Effector memory CD8-positive, alpha-beta T cell (primary cell): Measurements from ENCODE around the gene LRCH3.
"Not testable (repeated sequence)": the region's sequence is repeated elsewhere in the genome, so short reads cannot be mapped to it uniquely, and the experiment has no call there.

Experiments
- ATAC-seq: fragments of 150-1000 bp; cut with Tn5 transposase; replicated peaks from 2 replicates; pipeline ENCODE4 v1.10.0; 2021; ENCODE audit warnings: mild to moderate bottlenecking, moderate library complexity
- DNase-seq, 3 experiments: peaks; one replicate each; pipeline ENCODE4 v3.0.0; 2021
- H3K27ac Mint-ChIP-seq, 2 donors: one replicate each; pipeline ENCODE4 v1.8.0; 2022; ENCODE audit warnings: mild to moderate bottlenecking in 2 of 2, mixed read lengths in 2 of 2, moderate library complexity in 2 of 2
- H3K27me3 Mint-ChIP-seq, 2 donors: one replicate each; pipeline ENCODE4 v1.8.0; 2022; ENCODE audit warnings: mixed read lengths in 2 of 2
- H3K36me3 Mint-ChIP-seq: one replicate; pipeline ENCODE4 v1.8.0; 2022; ENCODE audit warnings: mild to moderate bottlenecking, moderate library complexity, mixed read lengths; ENCODE audit not compliant: insufficient read depth
- H3K4me1 Mint-ChIP-seq, 2 donors: one replicate each; pipeline ENCODE4 v1.8.0; 2022; ENCODE audit warnings: low read depth in 2 of 2, mixed read lengths in 2 of 2
- H3K4me3 Mint-ChIP-seq, 2 donors: one replicate each; pipeline ENCODE4 v1.8.0; 2022; ENCODE audit warnings: mild to moderate bottlenecking in 2 of 2, mixed read lengths in 2 of 2, moderate library complexity in 2 of 2
- H3K9me3 Mint-ChIP-seq, 2 donors: one replicate each; pipeline ENCODE4 v1.8.0; 2022; ENCODE audit warnings: mixed read lengths in 2 of 2

The LRCH3 gene

GRCh38 chr3:197908957-197909701 lies 118.1 kb downstream of the LRCH3 start:
- no peak overlapping the region for H3K4me3 Mint-ChIP-seq

DNA sequence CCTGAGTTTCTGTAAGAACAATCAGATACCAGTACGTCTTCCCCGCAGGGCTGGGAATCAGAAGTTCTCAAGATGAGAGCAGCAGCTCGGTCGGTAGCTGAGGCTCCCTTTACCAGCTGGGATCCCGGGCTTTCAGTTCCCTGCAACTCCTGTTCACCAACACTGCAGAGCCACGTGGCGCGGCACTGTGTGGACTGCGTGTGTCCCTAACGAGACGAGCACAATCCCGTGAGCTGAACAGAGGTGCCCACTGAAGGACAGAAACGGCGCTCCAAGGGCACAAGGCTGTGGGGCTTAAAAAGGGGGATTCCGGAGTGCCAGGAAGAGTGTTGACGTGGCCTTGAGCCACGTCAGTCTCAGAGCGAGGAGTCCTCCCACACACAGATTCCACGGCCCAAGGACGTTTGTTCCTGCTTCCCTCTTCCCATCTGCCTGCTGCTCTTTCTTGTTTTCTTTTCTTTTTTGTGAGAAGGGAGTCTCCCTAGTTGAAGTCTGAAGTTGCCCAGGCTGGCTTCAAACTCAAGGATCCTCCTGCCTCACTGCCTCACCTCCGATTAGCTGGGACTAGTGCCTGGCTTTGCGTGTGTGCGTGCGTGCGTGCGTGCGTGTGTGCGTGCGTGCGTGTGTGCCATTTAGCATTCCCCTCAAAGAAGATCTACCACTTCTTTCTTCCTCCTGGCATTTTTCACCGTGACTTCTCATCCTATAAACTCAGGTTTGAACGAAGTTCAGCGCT lies 121.9 kb downstream of the LRCH3 start:
- Mint-ChIP-seq H3K27me3 (peaks cover 0 to 8% of the 10 kb centered on the region in 2 donors), H3K27ac (peak overlapping the region; percentile 70 to 87)
- ATAC-seq = peak; percentile 66

More at GRCh38 chr3:197908957-197909701, 118.1 kb downstream of the LRCH3 start:
- peaks cover 9 to 17% of the 10 kb centered on the region in 2 donors for H3K4me1 Mint-ChIP-seq
- peaks cover 0 to 8% of the 10 kb centered on the region in 2 donors for H3K27me3 Mint-ChIP-seq
- DNase-seq (no peak), ATAC-seq (no peak)
- H3K27ac Mint-ChIP-seq = no peak overlapping the region
- H3K9me3 Mint-ChIP-seq = no peaks in the 10 kb centered on the region
- peaks cover 6% of the 10 kb centered on the region for H3K36me3 Mint-ChIP-seq

DNA sequence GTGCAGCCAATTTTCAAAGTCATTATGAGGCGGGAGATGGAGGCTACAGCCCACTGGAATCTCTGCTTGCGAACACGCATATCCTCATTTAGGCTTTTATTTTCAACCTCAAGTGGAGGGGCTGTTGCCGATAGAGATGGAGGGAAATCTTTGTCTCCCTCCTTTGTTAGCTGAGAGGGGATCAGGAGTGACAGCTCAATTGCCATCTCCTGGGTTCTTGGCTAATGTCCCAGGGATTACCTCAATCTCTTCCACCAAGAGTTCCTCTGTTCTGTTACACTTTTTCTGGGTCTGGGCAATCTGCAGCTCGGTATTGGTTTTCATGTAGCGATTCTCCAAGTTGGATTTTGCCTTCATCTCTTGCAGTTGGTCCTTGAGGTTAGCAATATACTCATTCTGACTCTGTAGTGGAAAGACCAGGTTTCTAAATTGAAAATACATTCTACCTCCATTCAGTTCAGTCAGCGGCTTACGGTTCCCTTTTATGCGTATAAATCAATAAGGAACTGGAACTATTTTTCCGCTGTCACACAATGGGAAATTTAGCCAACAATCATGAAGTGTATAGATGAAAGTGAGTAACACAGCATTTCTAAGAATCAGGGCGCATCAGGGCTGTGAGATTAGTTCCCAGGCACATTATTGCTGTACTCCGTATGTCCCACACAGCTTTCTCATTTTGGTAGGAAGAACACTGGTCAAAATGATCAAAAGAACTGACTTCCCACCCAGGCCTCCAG lies 122.8 kb downstream of the LRCH3 start:
- peaks cover 3 to 9% of the 10 kb centered on the region in 2 donors for H3K4me1 Mint-ChIP-seq
- peaks cover 9% of the 10 kb centered on the region for H3K36me3 Mint-ChIP-seq
- ATAC-seq = no peak
- no peak for DNase-seq
- peak overlapping the region in 1 of 2 donors; percentile 78 for H3K4me3 Mint-ChIP-seq
- peaks cover 0 to 8% of the 10 kb centered on the region in 2 donors for H3K27me3 Mint-ChIP-seq
- peak overlapping the region in 1 of 2 donors; percentile 87 for H3K27ac Mint-ChIP-seq
- H3K9me3 Mint-ChIP-seq = no peaks in the 10 kb centered on the region

More for the DNA sequence above, 121.9 kb downstream of the LRCH3 start:
- peaks cover 9% of the 10 kb centered on the region for H3K36me3 Mint-ChIP-seq
- H3K4me3 Mint-ChIP-seq = peak overlapping the region; percentile 71 to 78
- peaks cover 3 to 9% of the 10 kb centered on the region in 2 donors for H3K4me1 Mint-ChIP-seq
- no peaks in the 10 kb centered on the region for H3K9me3 Mint-ChIP-seq
- peak in 1 of 3 experiments; percentile 7 for DNase-seq

DNA sequence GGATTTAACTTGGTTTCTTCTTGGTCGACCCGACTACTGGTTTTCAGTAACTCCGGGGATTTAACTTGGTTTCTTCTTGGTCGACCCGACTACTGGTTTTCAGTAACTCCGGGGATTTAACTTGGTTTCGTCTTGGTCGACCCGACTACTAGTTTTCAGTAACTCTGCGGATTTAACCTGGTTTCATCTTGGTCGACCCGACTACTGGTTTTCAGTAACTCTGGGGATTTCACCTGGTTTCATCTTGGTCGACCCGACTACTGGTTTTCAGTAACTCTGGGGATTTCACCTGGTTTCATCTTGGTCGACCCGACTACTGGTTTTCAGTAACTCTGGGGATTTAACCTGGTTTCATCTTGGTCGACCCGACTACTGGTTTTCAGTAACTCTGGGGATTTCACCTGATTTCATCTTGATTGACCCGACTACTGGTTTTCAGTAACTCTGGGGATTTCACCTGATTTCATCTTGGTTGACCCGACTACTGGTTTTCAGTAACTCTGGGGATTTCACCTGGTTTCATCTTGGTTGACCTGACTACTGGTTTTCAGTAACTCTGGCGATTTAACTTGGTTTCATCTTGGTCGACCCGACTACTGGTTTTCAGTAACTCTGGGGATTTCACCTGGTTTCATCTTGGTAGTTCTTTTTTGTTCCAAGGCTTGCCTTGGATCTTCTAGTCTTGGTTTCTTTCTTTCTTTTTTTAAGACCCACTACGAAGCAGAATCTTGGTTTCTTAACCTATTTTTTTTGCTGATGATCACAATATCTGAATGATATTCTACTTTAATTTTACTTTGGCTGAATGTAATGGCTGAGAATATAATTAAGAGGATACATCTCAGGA lies 130.6 kb downstream of the LRCH3 start:
- not testable (repeated sequence) for H3K9me3 Mint-ChIP-seq, ATAC-seq, H3K27me3 Mint-ChIP-seq, H3K36me3 Mint-ChIP-seq, H3K4me1 Mint-ChIP-seq, H3K27ac Mint-ChIP-seq, H3K4me3 Mint-ChIP-seq, DNase-seq

DNA sequence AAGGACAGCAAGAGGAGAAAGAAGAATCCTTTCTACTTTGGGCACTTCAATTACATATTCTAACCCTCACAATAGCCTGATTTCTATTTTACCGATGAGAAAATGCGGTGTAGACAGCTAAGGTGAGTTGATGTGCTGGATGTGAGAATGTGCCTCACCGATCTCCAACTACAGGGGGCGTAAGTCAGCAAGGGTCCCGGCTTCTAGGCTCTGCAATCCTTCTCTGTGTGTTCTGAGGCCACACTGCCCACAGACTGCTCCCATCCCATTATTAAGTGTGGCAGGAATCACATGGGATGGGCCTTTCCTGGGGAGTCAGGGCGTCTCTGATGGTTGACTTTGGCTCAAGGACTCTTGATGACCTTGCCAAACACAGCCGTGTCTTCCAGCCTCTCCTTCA lies 135.4 kb downstream of the LRCH3 start:
- no peak for DNase-seq
- Mint-ChIP-seq H3K36me3 (peaks cover 24% of the 10 kb centered on the region), H3K4me1 (peaks cover 0 to 6% of the 10 kb centered on the region in 2 donors), H3K27ac (no peak overlapping the region), H3K27me3 (peaks cover 5 to 8% of the 10 kb centered on the region in 2 donors), H3K4me3 (no peak overlapping the region), H3K9me3 (no peaks in the 10 kb centered on the region)
- no peak for ATAC-seq

DNA sequence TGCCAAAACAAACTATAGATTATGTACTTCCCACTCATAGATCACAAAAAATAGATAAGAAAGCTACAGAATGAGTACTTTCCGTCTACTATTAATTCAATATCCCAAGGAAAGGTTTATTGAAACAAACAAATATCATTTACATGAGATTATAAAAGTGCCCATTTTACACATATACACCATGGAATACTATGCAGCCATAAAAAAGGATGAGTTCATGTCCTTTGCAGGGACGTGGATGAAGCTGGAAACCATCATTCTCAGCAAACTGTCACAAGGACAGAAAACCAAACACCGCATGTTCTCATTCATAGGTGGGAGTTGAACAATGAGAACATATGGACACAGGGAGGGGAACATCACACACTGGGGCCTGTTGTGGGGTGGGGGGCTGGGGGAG lies 136.5 kb downstream of the LRCH3 start:
- ATAC-seq, H3K4me1 Mint-ChIP-seq, H3K27ac Mint-ChIP-seq, H3K9me3 Mint-ChIP-seq, DNase-seq, H3K4me3 Mint-ChIP-seq, H3K27me3 Mint-ChIP-seq: not testable (repeated sequence)
- peaks cover 24% of the 10 kb centered on the region for H3K36me3 Mint-ChIP-seq

DNA sequence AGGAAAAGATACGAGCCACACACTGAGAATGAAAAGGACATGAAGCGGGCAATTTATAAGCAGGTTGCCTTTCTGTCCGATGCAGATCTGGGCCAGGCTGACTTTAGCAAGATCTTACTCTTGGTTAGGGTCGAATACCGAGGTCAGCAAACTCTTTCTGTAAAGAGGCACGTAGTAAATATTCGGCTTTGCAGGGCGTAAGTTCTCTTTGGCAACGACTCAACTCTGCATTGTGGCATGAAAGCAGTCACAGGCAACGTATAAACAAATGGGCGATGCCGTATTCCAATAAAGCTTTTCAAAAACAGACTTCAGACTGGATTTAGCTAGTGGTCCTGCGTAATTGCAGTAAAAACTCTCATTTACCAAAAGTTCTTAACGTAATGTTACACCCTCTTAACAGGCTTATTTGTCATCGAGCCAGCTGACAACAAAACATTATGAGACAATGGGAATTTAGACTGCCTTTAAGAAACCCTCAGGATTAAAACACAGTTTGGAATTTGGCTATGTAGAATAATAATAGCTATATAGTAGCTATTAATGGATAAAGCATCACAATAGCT lies 145.8 kb downstream of the LRCH3 start:
- Mint-ChIP-seq H3K4me1 (no peaks in the 10 kb centered on the region), H3K27ac (no peak overlapping the region), H3K27me3 (no peaks in the 10 kb centered on the region), H3K9me3 (no peaks in the 10 kb centered on the region), H3K4me3 (no peak overlapping the region), H3K36me3 (peaks cover 6% of the 10 kb centered on the region)
- no peak for DNase-seq
- ATAC-seq = no peak
